DND-41 (cell line): ENCODE results near the gene DRAP1.

Experiments
- ATAC-seq: fragments of 200-7000 bp; cut with Tn5 transposase; 3 replicates; pipeline ENCODE4 v1.9.1; 2021; ENCODE audit warnings: low read depth; ENCODE audit not compliant: insufficient read depth
- DNase-seq: peaks from one replicate; pipeline ENCODE4 v3.0.0-alpha.2; 2020
- H2AFZ ChIP-seq: 2 replicates; pipeline ENCODE4 v1.6.0; 2012; ENCODE audit warnings: low read depth, low read length
- H3K27ac ChIP-seq: 2 replicates; pipeline ENCODE4 v1.5.1; 2012; ENCODE audit warnings: low read length, inconsistent platforms
- H3K27me3 ChIP-seq: fragments of 200-600 bp; sonication (generic); 2 replicates; pipeline ENCODE4 v1.6.0; 2012; ENCODE audit warnings: low read length, mild to moderate bottlenecking, inconsistent platforms; ENCODE audit not compliant: insufficient read depth, poor library complexity
- H3K36me3 ChIP-seq: 2 replicates; pipeline ENCODE4 v1.5.1; 2012; ENCODE audit warnings: low read length, inconsistent platforms; ENCODE audit not compliant: insufficient read depth
- H3K4me1 ChIP-seq: 2 replicates; pipeline ENCODE4 v1.5.1; 2012; ENCODE audit warnings: mild to moderate bottlenecking, low read length; ENCODE audit not compliant: insufficient read depth
- H3K4me2 ChIP-seq: 2 replicates; pipeline ENCODE4 v1.6.0; 2012; ENCODE audit warnings: mild to moderate bottlenecking, moderate library complexity, low read length, inconsistent platforms; ENCODE audit not compliant: insufficient read depth
- H3K4me3 ChIP-seq, 2 experiments: fragments of 200-600 bp in 1 of 2; shearing (Covaris generic) in 1 of 2; 2 replicates each; pipeline ENCODE4 v1.5.1; 2012 to 2016; ENCODE audit warnings: inconsistent platforms in 2 of 2, low read length in 2 of 2, mild to moderate bottlenecking in 2 of 2, low read depth in 1 of 2, moderate library complexity in 1 of 2
- H3K79me2 ChIP-seq: 2 replicates; pipeline ENCODE4 v1.6.0; 2012; ENCODE audit warnings: low read length, inconsistent platforms; ENCODE audit not compliant: insufficient read depth
- H3K9ac ChIP-seq: 2 replicates; pipeline ENCODE4 v1.6.0; 2012; ENCODE audit warnings: low read depth, mild to moderate bottlenecking, inconsistent platforms, low read length, moderate library complexity
- H3K9me3 ChIP-seq: 2 replicates; pipeline ENCODE4 v1.5.1; 2012; ENCODE audit warnings: low read length, moderate library complexity, mild to moderate bottlenecking, inconsistent platforms; ENCODE audit not compliant: insufficient read depth, severe bottlenecking
- H4K20me1 ChIP-seq: 2 replicates; pipeline ENCODE4 v1.6.0; 2012; ENCODE audit warnings: low read length; ENCODE audit not compliant: insufficient read depth
- CTCF ChIP-seq: IDR thresholded peaks from 2 replicates; pipeline ENCODE4 v1.5.1; 2012; ENCODE audit warnings: borderline replicate concordance, low read length, moderate library complexity, mild to moderate bottlenecking; ENCODE audit not compliant: poor library complexity, severe bottlenecking; ENCODE audit errors: extremely low read depth
- EZH2 ChIP-seq: IDR thresholded peaks from 3 replicates; pipeline ENCODE4 v1.6.1; 2012; ENCODE audit warnings: borderline replicate concordance, low read depth, mild to moderate bottlenecking, moderate library complexity, low read length, inconsistent platforms; ENCODE audit not compliant: severe bottlenecking

The DRAP1 gene

GRCh38 chr11:65911682-65912568, 7.3 kb upstream of the DRAP1 start:
- H3K9me3 ChIP-seq, result no peaks in the 10 kb centered on the region
- H3K4me1 ChIP-seq, result peaks cover 10% of the 10 kb centered on the region
- H3K4me2 ChIP-seq, result no peak overlapping the region
- H3K9ac ChIP-seq, result no peak overlapping the region
- peaks cover 4% of the 10 kb centered on the region for H3K79me2 ChIP-seq
- no peak for ATAC-seq
- TF ChIP-seq CTCF (peak; percentile 46), EZH2 (no peak)
- peaks cover 4% of the 10 kb centered on the region; the same call in 1 of the 2 replicates for H3K36me3 ChIP-seq
- no peak for DNase-seq
- H2AFZ ChIP-seq, result no peak overlapping the region
- no peak overlapping the region for H3K27ac ChIP-seq
- no peak overlapping the region for H3K4me3 ChIP-seq
- H4K20me1 ChIP-seq, result peaks cover 2% of the 10 kb centered on the region; the same call in 1 of the 2 replicates
- peaks cover 3% of the 10 kb centered on the region for H3K27me3 ChIP-seq

- Histone ChIP-seq H4K20me1 (peaks cover 9% of the 10 kb centered on the region), H3K9ac (no peak overlapping the region), H3K36me3 (peaks cover 13% of the 10 kb centered on the region; the same call in 1 of the 2 replicates), H3K4me1 (peaks cover 19% of the 10 kb centered on the region), H3K27ac (no peak overlapping the region), H2AFZ (no peak overlapping the region), H3K4me3 (no peak overlapping the region), H3K9me3 (no peaks in the 10 kb centered on the region), H3K27me3 (peaks cover 3% of the 10 kb centered on the region), H3K79me2 (peaks cover 13% of the 10 kb centered on the region), H3K4me2 (no peak overlapping the region)
- DNase-seq (no peak), ATAC-seq (no peak)
- TF ChIP-seq EZH2, result no peak
- no peak for TF ChIP-seq CTCF
Measured at GRCh38 chr11:65912845-65913244, 6.4 kb upstream of the DRAP1 start.

GRCh38 chr11:65915101-65915820, 4.0 kb upstream of the DRAP1 start:
- H3K4me3 ChIP-seq, result no peak overlapping the region
- peaks cover 29% of the 10 kb centered on the region for H3K79me2 ChIP-seq
- no peak overlapping the region for H3K4me2 ChIP-seq
- peaks cover 23% of the 10 kb centered on the region for H3K4me1 ChIP-seq
- H4K20me1 ChIP-seq, result peaks cover 14% of the 10 kb centered on the region
- H3K9ac ChIP-seq, result no peak overlapping the region
- H3K27me3 ChIP-seq, result no peaks in the 10 kb centered on the region
- no peak overlapping the region for H3K27ac ChIP-seq
- H3K36me3 ChIP-seq, result peaks cover 19% of the 10 kb centered on the region; the same call in 1 of the 2 replicates
- no peak for ATAC-seq
- no peak for DNase-seq
- TF ChIP-seq EZH2, result no peak
- TF ChIP-seq CTCF, result no peak
- H3K9me3 ChIP-seq, result no peaks in the 10 kb centered on the region
- no peak overlapping the region for H2AFZ ChIP-seq
